HepG2 (cell line): ENCODE data around the gene CYB5A. TPM values are rescaled to one million over a fixed set of nuclear protein-coding genes. Genes with fewer than 3 reads are reported as not detected.

ENCODE experiments used
- ELK4 ChIP-seq: sonication (generic); formaldehyde crosslinking; IDR thresholded peaks from 2 replicates; pipeline ENCODE4 v1.9.0; 2021; ENCODE audit warnings: missing genetic modification reagents, borderline replicate concordance
- FOSL2 ChIP-seq: sonication (generic); formaldehyde crosslinking; IDR thresholded peaks from 2 replicates; pipeline ENCODE4 v1.4.0; 2020; ENCODE audit warnings: missing genetic modification reagents
- GATA4 ChIP-seq: sonication (generic); IDR thresholded peaks from 2 replicates; pipeline ENCODE4 v1.6.1; 2016; ENCODE audit warnings: antibody characterized with exemption, low read depth, borderline replicate concordance
- HDAC1 ChIP-seq: sonication (generic); formaldehyde crosslinking; IDR thresholded peaks from 2 replicates; pipeline ENCODE4 v1.5.1; 2020; ENCODE audit warnings: mild to moderate bottlenecking, missing genetic modification reagents
- HNF4A ChIP-seq: sonication (generic); formaldehyde crosslinking; IDR thresholded peaks from 2 replicates; pipeline ENCODE4 v1.4.0; 2020; ENCODE audit warnings: missing genetic modification reagents
- HOXA3 ChIP-seq: sonication (generic); formaldehyde crosslinking; IDR thresholded peaks from 2 replicates; pipeline ENCODE4 v1.5.0; 2020; ENCODE audit warnings: missing genetic modification reagents
- KAT8 ChIP-seq: IDR thresholded peaks from 2 replicates; pipeline ENCODE4 v1.6.1; 2016; ENCODE audit warnings: missing genetic modification reagents, missing compliant biosample characterization
- REXO4 ChIP-seq: sonication (generic); formaldehyde crosslinking; IDR thresholded peaks from 2 replicates; pipeline ENCODE4 v1.8.0; 2022; ENCODE audit warnings: missing genetic modification reagents, mild to moderate bottlenecking, borderline replicate concordance
- SKI ChIP-seq: fragments of 450-650 bp; IDR thresholded peaks from one replicate; pipeline ENCODE4 v1.6.1; 2018; ENCODE audit warnings: mild to moderate bottlenecking; ENCODE audit not compliant: partially characterized antibody
- SOX5 ChIP-seq: IDR thresholded peaks from 2 replicates; pipeline ENCODE4 v1.6.1; 2016; ENCODE audit warnings: borderline replicate concordance
- TCF7 ChIP-seq: sonication (generic); IDR thresholded peaks from 2 replicates; pipeline ENCODE4 v1.6.1; 2016; ENCODE audit warnings: antibody characterized with exemption, low read depth
- ZBTB21 ChIP-seq: sonication (generic); formaldehyde crosslinking; IDR thresholded peaks from 2 replicates; pipeline ENCODE4 v1.4.0; 2020; ENCODE audit warnings: missing genetic modification reagents
- ZFP36 ChIP-seq: fragments of 150-350 bp; IDR thresholded peaks from 2 replicates; pipeline ENCODE4 v1.6.1; 2018; ENCODE audit warnings: borderline replicate concordance, low read length, low read depth; ENCODE audit not compliant: partially characterized antibody
- ZKSCAN8 ChIP-seq: IDR thresholded peaks from 2 replicates; pipeline ENCODE4 v1.6.1; 2016; ENCODE audit warnings: borderline replicate concordance, missing genetic modification reagents, missing compliant biosample characterization
- ZNF17 ChIP-seq: sonication (generic); formaldehyde crosslinking; IDR thresholded peaks from 2 replicates; pipeline ENCODE4 v1.5.0; 2020; ENCODE audit warnings: mild to moderate bottlenecking, missing genetic modification reagents
- ZNF235 ChIP-seq: sonication (generic); formaldehyde crosslinking; IDR thresholded peaks from 2 replicates; pipeline ENCODE4 v1.8.1; 2023; ENCODE audit warnings: mild to moderate bottlenecking, missing genetic modification reagents, borderline replicate concordance
- ZNF749 ChIP-seq: sonication (generic); formaldehyde crosslinking; IDR thresholded peaks from 2 replicates; pipeline ENCODE4 v1.8.0; 2022; ENCODE audit warnings: mild to moderate bottlenecking, missing genetic modification reagents, moderate library complexity, borderline replicate concordance
- ZSCAN22 ChIP-seq: sonication (generic); formaldehyde crosslinking; IDR thresholded peaks from 2 replicates; pipeline ENCODE4 v1.4.0; 2020; ENCODE audit warnings: mild to moderate bottlenecking, missing genetic modification reagents
- polyA plus RNA-seq, 8 experiments: library from polyadenylated mRNA; depleted of rRNA in 3 of 8; stranded (reverse) in 7 of 8; unstranded in 1 of 8; fragments of >200 nt; fragmentation: Illumina TruSeq in 4 of 8; extraction: Trizol in 4 of 8; gene quantifications; 2 replicates each; pipeline versions ENCODE4 v1.2.1 to v1.2.3, GENCODE V29; 2011 to 2016; ENCODE audit warnings: low read depth in 4 of 8, missing spikeins in 1 of 8, mixed read lengths in 1 of 8; ENCODE audit not compliant: insufficient read depth in 1 of 8
- total RNA-seq, 5 experiments: library from RNA; depleted of rRNA; stranded (reverse); fragments of >200 nt; fragmentation: Illumina TruSeq; extraction: Trizol; gene quantifications; 2 replicates each; pipeline ENCODE4 v1.2.3, GENCODE V29; 2016; ENCODE audit warnings: low read depth in 1 of 5
- TF ChIP-seq, protein P1 (sequence below): sonication (generic); formaldehyde crosslinking; IDR thresholded peaks from 2 replicates; pipeline ENCODE4 v1.8.0; 2022; ENCODE audit warnings: missing genetic modification reagents, low read depth, mild to moderate bottlenecking, borderline replicate concordance
- TF ChIP-seq, protein P2 (sequence below): sonication (generic); formaldehyde crosslinking; IDR thresholded peaks from 2 replicates; pipeline ENCODE4 v1.4.0; 2020; ENCODE audit warnings: low read depth, mild to moderate bottlenecking, missing genetic modification reagents
- TF ChIP-seq, protein P3 (sequence below): sonication (generic); formaldehyde crosslinking; IDR thresholded peaks from 2 replicates; pipeline ENCODE4 v1.4.0; 2020; ENCODE audit warnings: missing genetic modification reagents, mild to moderate bottlenecking, borderline replicate concordance
- TF ChIP-seq, protein P4 (sequence below): sonication (generic); formaldehyde crosslinking; IDR thresholded peaks from 2 replicates; pipeline ENCODE4 v1.8.0; 2022; ENCODE audit warnings: mild to moderate bottlenecking, missing genetic modification reagents, moderate library complexity
- TF ChIP-seq, protein P5 (sequence below): sonication (generic); formaldehyde crosslinking; IDR thresholded peaks from 2 replicates; pipeline ENCODE4 v1.9.0; 2021; ENCODE audit warnings: missing genetic modification reagents, borderline replicate concordance

CYB5A gene
- total and polyA plus RNA-seq, 2 of the 13 experiments (the other 11 are each of a cell fraction or from before 2014, with no cell fraction given): 215 to 356 TPM

DNA sequence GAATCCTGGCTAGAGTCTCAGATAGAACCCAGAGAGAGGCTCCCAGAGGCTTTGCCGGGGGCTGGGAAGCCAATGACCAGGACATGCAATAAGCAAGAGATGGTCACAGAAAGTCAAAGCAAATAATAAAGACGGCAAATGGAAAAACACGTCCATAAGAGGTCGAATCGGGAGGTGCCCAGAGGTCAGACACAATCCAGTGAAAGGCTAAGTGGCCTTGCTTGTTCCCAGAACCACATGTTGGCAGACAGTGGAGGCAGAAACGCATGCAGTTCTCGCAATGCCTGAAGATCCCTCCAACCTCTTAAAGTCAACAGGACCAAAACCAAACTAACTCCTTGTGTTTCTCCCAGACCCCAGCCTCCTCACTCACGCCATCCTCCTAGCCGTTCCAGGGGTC lies 3.0 kb downstream of the CYB5A start (continued):
- TF ChIP-seq, protein P1, sequence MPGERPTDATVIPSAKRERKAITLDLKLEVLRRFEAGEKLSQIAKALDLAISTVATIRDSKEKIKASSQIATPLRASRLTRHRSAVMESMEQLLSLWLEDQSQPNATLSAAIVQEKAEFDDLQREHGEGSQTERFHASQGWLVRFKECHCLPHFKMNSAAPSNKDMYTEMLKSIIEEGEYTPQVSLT (CRISPR knock-in tag): no peak
- TF ChIP-seq SOX5 (no peak), HNF4A (CRISPR knock-in tag) (0 out of 2 replicates have a peak, but pooled peaks have one; percentile 10), ELK4 (CRISPR knock-in tag) (no peak), ZBTB21 (no peak), REXO4 (CRISPR knock-in tag) (no peak), GATA4 (no peak), ZNF235 (CRISPR knock-in tag) (no peak), HDAC1 (CRISPR knock-in tag) (0 out of 2 replicates have a peak, but pooled peaks have one; percentile 28), HOXA3 (CRISPR knock-in tag) (0 out of 2 replicates have a peak, but pooled peaks have one; percentile 15), ZFP36 (no peak), ZSCAN22 (CRISPR knock-in tag) (no peak), KAT8 (CRISPR knock-in tag) (no peak; the same call in 1 of the 2 replicates), ZKSCAN8 (CRISPR knock-in tag) (no peak), FOSL2 (CRISPR knock-in tag) (0 out of 2 replicates have a peak, but pooled peaks have one; percentile 22), ZNF17 (no peak), TCF7 (no peak), ZNF749 (CRISPR knock-in tag) (no peak), SKI (no peak)
- TF ChIP-seq, protein P2, sequence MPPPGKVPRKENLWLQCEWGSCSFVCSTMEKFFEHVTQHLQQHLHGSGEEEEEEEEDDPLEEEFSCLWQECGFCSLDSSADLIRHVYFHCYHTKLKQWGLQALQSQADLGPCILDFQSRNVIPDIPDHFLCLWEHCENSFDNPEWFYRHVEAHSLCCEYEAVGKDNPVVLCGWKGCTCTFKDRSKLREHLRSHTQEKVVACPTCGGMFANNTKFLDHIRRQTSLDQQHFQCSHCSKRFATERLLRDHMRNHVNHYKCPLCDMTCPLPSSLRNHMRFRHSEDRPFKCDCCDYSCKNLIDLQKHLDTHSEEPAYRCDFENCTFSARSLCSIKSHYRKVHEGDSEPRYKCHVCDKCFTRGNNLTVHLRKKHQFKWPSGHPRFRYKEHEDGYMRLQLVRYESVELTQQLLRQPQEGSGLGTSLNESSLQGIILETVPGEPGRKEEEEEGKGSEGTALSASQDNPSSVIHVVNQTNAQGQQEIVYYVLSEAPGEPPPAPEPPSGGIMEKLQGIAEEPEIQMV (CRISPR knock-in tag): no peak
- TF ChIP-seq, protein P3, sequence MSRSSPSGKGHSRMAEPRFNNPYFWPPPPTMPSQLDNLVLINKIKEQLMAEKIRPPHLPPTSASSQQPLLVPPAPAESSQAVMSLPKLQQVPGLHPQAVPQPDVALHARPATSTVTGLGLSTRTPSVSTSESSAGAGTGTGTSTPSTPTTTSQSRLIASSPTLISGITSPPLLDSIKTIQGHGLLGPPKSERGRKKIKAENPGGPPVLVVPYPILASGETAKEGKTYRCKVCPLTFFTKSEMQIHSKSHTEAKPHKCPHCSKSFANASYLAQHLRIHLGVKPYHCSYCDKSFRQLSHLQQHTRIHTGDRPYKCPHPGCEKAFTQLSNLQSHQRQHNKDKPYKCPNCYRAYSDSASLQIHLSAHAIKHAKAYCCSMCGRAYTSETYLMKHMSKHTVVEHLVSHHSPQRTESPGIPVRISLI (CRISPR knock-in tag): no peak
- TF ChIP-seq, protein P4, sequence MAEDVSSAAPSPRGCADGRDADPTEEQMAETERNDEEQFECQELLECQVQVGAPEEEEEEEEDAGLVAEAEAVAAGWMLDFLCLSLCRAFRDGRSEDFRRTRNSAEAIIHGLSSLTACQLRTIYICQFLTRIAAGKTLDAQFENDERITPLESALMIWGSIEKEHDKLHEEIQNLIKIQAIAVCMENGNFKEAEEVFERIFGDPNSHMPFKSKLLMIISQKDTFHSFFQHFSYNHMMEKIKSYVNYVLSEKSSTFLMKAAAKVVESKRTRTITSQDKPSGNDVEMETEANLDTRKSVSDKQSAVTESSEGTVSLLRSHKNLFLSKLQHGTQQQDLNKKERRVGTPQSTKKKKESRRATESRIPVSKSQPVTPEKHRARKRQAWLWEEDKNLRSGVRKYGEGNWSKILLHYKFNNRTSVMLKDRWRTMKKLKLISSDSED (CRISPR knock-in tag): no peak
- TF ChIP-seq, protein P5, sequence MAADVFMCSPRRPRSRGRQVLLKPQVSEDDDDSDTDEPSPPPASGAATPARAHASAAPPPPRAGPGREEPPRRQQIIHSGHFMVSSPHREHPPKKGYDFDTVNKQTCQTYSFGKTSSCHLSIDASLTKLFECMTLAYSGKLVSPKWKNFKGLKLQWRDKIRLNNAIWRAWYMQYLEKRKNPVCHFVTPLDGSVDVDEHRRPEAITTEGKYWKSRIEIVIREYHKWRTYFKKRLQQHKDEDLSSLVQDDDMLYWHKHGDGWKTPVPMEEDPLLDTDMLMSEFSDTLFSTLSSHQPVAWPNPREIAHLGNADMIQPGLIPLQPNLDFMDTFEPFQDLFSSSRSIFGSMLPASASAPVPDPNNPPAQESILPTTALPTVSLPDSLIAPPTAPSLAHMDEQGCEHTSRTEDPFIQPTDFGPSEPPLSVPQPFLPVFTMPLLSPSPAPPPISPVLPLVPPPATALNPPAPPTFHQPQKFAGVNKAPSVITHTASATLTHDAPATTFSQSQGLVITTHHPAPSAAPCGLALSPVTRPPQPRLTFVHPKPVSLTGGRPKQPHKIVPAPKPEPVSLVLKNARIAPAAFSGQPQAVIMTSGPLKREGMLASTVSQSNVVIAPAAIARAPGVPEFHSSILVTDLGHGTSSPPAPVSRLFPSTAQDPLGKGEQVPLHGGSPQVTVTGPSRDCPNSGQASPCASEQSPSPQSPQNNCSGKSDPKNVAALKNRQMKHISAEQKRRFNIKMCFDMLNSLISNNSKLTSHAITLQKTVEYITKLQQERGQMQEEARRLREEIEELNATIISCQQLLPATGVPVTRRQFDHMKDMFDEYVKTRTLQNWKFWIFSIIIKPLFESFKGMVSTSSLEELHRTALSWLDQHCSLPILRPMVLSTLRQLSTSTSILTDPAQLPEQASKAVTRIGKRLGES (CRISPR knock-in tag): no peak
